A549 (cell line): ENCODE measurements around the gene CENPK.

Experiments
- CEBPB ChIP-seq, 2 experiments: fragments of >200 bp in 1 of 2; sonication (Bioruptor Twin) in 1 of 2; formaldehyde crosslinking in 1 of 2; IDR thresholded peaks; 2 replicates each; pipeline ENCODE4 v1.6.1; 2012 to 2016
- CHD4 ChIP-seq: fragments of 200-600 bp; sonication (generic); IDR thresholded peaks from 2 replicates; pipeline ENCODE4 v1.6.1; 2016; ENCODE audit warnings: antibody characterized with exemption, mild to moderate bottlenecking, borderline replicate concordance
- EP300 ChIP-seq, 2 experiments: fragments of >200 bp; sonication (Bioruptor Twin); formaldehyde crosslinking; IDR thresholded peaks; 2 replicates in 1 of 2; 3 replicates in 1 of 2; pipeline ENCODE4 v1.6.1; 2016 to 2017
- ESRRA ChIP-seq: fragments of 150-350 bp; IDR thresholded peaks from 2 replicates; pipeline ENCODE4 v1.6.1; 2014; ENCODE audit warnings: mild to moderate bottlenecking, low read length, borderline replicate concordance
- HOXB13 ChIP-seq: fragments of 250-450 bp; sonication (Bioruptor Pico); IDR thresholded peaks from 2 replicates; pipeline ENCODE4 v1.5.0; 2020; ENCODE audit warnings: low read depth, mild to moderate bottlenecking, moderate library complexity
- PHF8 ChIP-seq: fragments of 200-600 bp; sonication (generic); IDR thresholded peaks from 2 replicates; pipeline ENCODE4 v1.6.1; 2016; ENCODE audit warnings: low read depth, mild to moderate bottlenecking, antibody characterized with exemption, moderate library complexity, borderline replicate concordance
- POLR2A ChIP-seq: IDR thresholded peaks from 2 replicates; pipeline ENCODE4 v1.6.1; 2012; ENCODE audit warnings: mild to moderate bottlenecking, low read length
- TF ChIP-seq, protein P1 (sequence below): fragments of >200 bp; sonication (Bioruptor Twin); formaldehyde crosslinking; IDR thresholded peaks from 3 replicates; pipeline ENCODE4 v1.5.1; 2016
- TF ChIP-seq, protein P2 (sequence below): fragments of 200-600 bp; sonication (generic); IDR thresholded peaks from 2 replicates; pipeline ENCODE4 v1.6.1; 2016; ENCODE audit warnings: antibody characterized with exemption, mild to moderate bottlenecking, moderate library complexity

DNA sequence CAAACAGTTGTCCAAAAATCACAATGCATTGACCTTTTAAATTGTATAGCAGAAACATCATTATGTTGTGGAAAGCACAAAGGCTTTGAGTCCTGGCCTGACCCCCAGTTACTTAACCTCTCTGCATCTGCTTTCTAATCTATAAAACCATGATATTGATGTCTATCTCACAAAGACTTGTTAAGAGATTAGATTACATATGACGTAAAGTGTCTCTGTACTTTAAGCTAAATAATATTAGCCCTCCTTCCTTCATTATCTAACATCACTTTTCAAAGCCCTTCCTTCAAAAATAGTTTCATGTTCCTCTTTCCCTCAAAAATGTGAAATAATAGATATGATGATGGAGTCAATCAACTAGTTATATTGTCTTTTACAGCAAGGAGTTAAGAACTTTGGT lies 84.6 kb downstream of the CENPK start:
- no peak for TF ChIP-seq POLR2A
- TF ChIP-seq ESRRA, result no peak
- TF ChIP-seq, protein P1, sequence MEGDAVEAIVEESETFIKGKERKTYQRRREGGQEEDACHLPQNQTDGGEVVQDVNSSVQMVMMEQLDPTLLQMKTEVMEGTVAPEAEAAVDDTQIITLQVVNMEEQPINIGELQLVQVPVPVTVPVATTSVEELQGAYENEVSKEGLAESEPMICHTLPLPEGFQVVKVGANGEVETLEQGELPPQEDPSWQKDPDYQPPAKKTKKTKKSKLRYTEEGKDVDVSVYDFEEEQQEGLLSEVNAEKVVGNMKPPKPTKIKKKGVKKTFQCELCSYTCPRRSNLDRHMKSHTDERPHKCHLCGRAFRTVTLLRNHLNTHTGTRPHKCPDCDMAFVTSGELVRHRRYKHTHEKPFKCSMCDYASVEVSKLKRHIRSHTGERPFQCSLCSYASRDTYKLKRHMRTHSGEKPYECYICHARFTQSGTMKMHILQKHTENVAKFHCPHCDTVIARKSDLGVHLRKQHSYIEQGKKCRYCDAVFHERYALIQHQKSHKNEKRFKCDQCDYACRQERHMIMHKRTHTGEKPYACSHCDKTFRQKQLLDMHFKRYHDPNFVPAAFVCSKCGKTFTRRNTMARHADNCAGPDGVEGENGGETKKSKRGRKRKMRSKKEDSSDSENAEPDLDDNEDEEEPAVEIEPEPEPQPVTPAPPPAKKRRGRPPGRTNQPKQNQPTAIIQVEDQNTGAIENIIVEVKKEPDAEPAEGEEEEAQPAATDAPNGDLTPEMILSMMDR, result no peak
- no peak for TF ChIP-seq PHF8
- TF ChIP-seq EP300 (IDR thresholded peaks at IDR 0.05), result no peak
- TF ChIP-seq, protein P2, sequence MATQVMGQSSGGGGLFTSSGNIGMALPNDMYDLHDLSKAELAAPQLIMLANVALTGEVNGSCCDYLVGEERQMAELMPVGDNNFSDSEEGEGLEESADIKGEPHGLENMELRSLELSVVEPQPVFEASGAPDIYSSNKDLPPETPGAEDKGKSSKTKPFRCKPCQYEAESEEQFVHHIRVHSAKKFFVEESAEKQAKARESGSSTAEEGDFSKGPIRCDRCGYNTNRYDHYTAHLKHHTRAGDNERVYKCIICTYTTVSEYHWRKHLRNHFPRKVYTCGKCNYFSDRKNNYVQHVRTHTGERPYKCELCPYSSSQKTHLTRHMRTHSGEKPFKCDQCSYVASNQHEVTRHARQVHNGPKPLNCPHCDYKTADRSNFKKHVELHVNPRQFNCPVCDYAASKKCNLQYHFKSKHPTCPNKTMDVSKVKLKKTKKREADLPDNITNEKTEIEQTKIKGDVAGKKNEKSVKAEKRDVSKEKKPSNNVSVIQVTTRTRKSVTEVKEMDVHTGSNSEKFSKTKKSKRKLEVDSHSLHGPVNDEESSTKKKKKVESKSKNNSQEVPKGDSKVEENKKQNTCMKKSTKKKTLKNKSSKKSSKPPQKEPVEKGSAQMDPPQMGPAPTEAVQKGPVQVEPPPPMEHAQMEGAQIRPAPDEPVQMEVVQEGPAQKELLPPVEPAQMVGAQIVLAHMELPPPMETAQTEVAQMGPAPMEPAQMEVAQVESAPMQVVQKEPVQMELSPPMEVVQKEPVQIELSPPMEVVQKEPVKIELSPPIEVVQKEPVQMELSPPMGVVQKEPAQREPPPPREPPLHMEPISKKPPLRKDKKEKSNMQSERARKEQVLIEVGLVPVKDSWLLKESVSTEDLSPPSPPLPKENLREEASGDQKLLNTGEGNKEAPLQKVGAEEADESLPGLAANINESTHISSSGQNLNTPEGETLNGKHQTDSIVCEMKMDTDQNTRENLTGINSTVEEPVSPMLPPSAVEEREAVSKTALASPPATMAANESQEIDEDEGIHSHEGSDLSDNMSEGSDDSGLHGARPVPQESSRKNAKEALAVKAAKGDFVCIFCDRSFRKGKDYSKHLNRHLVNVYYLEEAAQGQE, result no peak
- no peak for TF ChIP-seq HOXB13 (CRISPR knock-in tag)
- no peak for TF ChIP-seq CHD4
- no peak for TF ChIP-seq CEBPB (IDR thresholded peaks at IDR 0.05)
